Gastrocnemius medialis (tissue), 4 donors: ENCODE data around the gene CMKLR1.

Experiments
- CTCF ChIP-seq, 5 experiments: fragments of 450-650 bp in 3 of 5; fragments of 200-600 bp in 2 of 5; sonication (generic) in 2 of 5; IDR thresholded peaks in 4 of 5; conservative IDR thresholded peaks in 1 of 5; 1 replicate in 4 of 5; 2 replicates in 1 of 5; pipeline ENCODE4 v1.5.1; 2016 to 2019; ENCODE audit warnings: antibody characterized with exemption in 5 of 5, mild to moderate bottlenecking in 3 of 5, moderate library complexity in 3 of 5
- POLR2A ChIP-seq, 2 donors: fragments of 450-650 bp; IDR thresholded peaks; one replicate each; pipeline ENCODE4 v1.6.1; 2017; ENCODE audit warnings: antibody characterized with exemption in 2 of 2, mild to moderate bottlenecking in 2 of 2, moderate library complexity in 2 of 2

- no peak for TF ChIP-seq CTCF (IDR thresholded peaks at IDR 0.05 in 4 of 5, conservative IDR thresholded peaks at IDR 0.05 in 1 of 5)
- no peak for TF ChIP-seq POLR2A (IDR thresholded peaks at IDR 0.05)
Measured at GRCh38 chr12:108248011-108248410, 91.1 kb downstream of the CMKLR1 start.
